Tibial artery (tissue), 4 donors: Measurements from ENCODE around the gene ASIC1.

ENCODE experiments used
- DNase-seq, 2 donors: peaks; one replicate each; pipeline ENCODE4 v3.0.0-alpha.2; 2019
- H3K27ac ChIP-seq, 2 donors: fragments of 200-600 bp; sonication (generic) in 1 of 2; 1 replicate in 1 of 2; 2 replicates in 1 of 2; pipeline ENCODE4 v1.5.1; 2018 to 2019; ENCODE audit warnings: mild to moderate bottlenecking in 1 of 2
- H3K27me3 ChIP-seq, 2 donors: fragments of 200-600 bp; sonication (generic) in 1 of 2; one replicate each; pipeline versions ENCODE4 v1.5.1 to v1.6.0; 2016 to 2019
- H3K36me3 ChIP-seq, 3 donors: fragments of 200-600 bp; sonication (generic) in 2 of 3; one replicate each; pipeline ENCODE4 v1.5.1; 2016 to 2019; ENCODE audit warnings: mild to moderate bottlenecking in 2 of 3
- H3K4me1 ChIP-seq, 4 donors: fragments of 200-600 bp; sonication (generic) in 2 of 4; 1 replicate in 3 of 4; 2 replicates in 1 of 4; pipeline ENCODE4 v1.5.1; 2016 to 2019
- H3K4me3 ChIP-seq, 2 donors: fragments of 200-600 bp; sonication (generic) in 1 of 2; 1 replicate in 1 of 2; 2 replicates in 1 of 2; pipeline ENCODE4 v1.5.1; 2018 to 2019; ENCODE audit warnings: mild to moderate bottlenecking in 2 of 2
- H3K9me3 ChIP-seq, 3 donors: fragments of 200-600 bp; sonication (generic) in 1 of 3; one replicate each; pipeline ENCODE4 v1.5.1; 2016 to 2019
- CTCF ChIP-seq, 2 experiments: fragments of 200-600 bp in 1 of 2; fragments of 450-650 bp in 1 of 2; IDR thresholded peaks; one replicate each; pipeline ENCODE4 v1.5.1; 2017 to 2019; ENCODE audit warnings: antibody characterized with exemption in 2 of 2, mild to moderate bottlenecking in 1 of 2, moderate library complexity in 1 of 2
- intact Hi-C: fragments of 100-400 bp; cut with DNase I; formaldehyde crosslinking; loops from one replicate; pipeline ENCODE4 v1.15.0; 2023; ENCODE audit warnings: low total_unique reads

Gene ASIC1

GRCh38 chr12:50107416-50108268, 50.2 kb downstream of the ASIC1 start:
- peak overlapping the region in 1 of 2 donors; percentile 97 for H3K27ac ChIP-seq
- no peaks in the 10 kb centered on the region for H3K36me3 ChIP-seq
- no peaks in the 10 kb centered on the region for H3K9me3 ChIP-seq
- TF ChIP-seq CTCF (IDR thresholded peaks at IDR 0.05): no peak
- no peaks in the 10 kb centered on the region for H3K27me3 ChIP-seq
- no peak for DNase-seq
- intact Hi-C loops: no loop called here
- H3K4me3 ChIP-seq: no peak overlapping the region
- H3K4me1 ChIP-seq: peaks cover 0 to 48% (median 38%) of the 10 kb centered on the region in 4 donors

- H3K36me3 ChIP-seq: no peaks in the 10 kb centered on the region
- peak overlapping the region; percentile 97 to 99 for H3K27ac ChIP-seq
- H3K9me3 ChIP-seq: no peaks in the 10 kb centered on the region
- intact Hi-C loops: no loop called here
- peaks cover 0 to 53% (median 42%) of the 10 kb centered on the region in 4 donors for H3K4me1 ChIP-seq
- TF ChIP-seq CTCF (IDR thresholded peaks at IDR 0.05): no peak
- H3K4me3 ChIP-seq: no peak overlapping the region
- no peaks in the 10 kb centered on the region for H3K27me3 ChIP-seq
- DNase-seq: no peak
These were observed 51.9 kb downstream of the ASIC1 start for GRCh38 chr12:50109319-50109718.

GRCh38 chr12:50110127-50110761, 52.8 kb downstream of the ASIC1 start:
- no peaks in the 10 kb centered on the region for H3K27me3 ChIP-seq
- TF ChIP-seq CTCF (IDR thresholded peaks at IDR 0.05): no peak
- intact Hi-C loops: loop anchor here (2.0 to 5.0 kb wide), 2 partner anchors 25 to 57 kb away; partner anchors contain the start of genes CERS5 and SMARCD1
- peak overlapping the region; percentile 97 to 99 for H3K27ac ChIP-seq
- H3K4me1 ChIP-seq: peaks cover 0 to 48% (median 42%) of the 10 kb centered on the region in 4 donors
- no peaks in the 10 kb centered on the region for H3K9me3 ChIP-seq
- H3K36me3 ChIP-seq: peaks cover 0 to 1% (median 0%) of the 10 kb centered on the region in 3 donors
- H3K4me3 ChIP-seq: peak overlapping the region; percentile 14 to 41
- peak; percentile 49 to 94 for DNase-seq

- peak in 1 of 2 experiments; percentile 7 for TF ChIP-seq CTCF (IDR thresholded peaks at IDR 0.05)
- Histone ChIP-seq H3K4me1 (peaks cover 0 to 52% (median 42%) of the 10 kb centered on the region in 4 donors), H3K36me3 (peaks cover 0 to 7% (median 0%) of the 10 kb centered on the region in 3 donors), H3K27me3 (no peaks in the 10 kb centered on the region), H3K27ac (peak overlapping the region; percentile 97 to 99), H3K9me3 (no peaks in the 10 kb centered on the region), H3K4me3 (peak overlapping the region; percentile 38 to 41)
- intact Hi-C loops: loop anchor here (2.0 to 5.0 kb wide), 2 partner anchors 26 to 56 kb away; partner anchors contain the start of genes CERS5 and SMARCD1
- DNase-seq: peak; percentile 67 to 93
These were observed 53.5 kb downstream of the ASIC1 start for GRCh38 chr12:50110762-50111351.

- Histone ChIP-seq H3K27me3 (no peaks in the 10 kb centered on the region), H3K9me3 (no peaks in the 10 kb centered on the region), H3K36me3 (peaks cover 0 to 7% (median 0%) of the 10 kb centered on the region in 3 donors), H3K4me3 (peak overlapping the region; percentile 38 to 41), H3K4me1 (peaks cover 0 to 57% (median 44%) of the 10 kb centered on the region in 4 donors), H3K27ac (peak overlapping the region; percentile 97 to 99)
- intact Hi-C loops: loop anchor here (2.0 to 5.0 kb wide), 2 partner anchors 27 to 56 kb away; partner anchors contain the start of genes CERS5 and SMARCD1
- no peak for TF ChIP-seq CTCF (IDR thresholded peaks at IDR 0.05)
- DNase-seq: no peak
These were observed 53.9 kb downstream of the ASIC1 start for GRCh38 chr12:50111395-50111692.
